Upper lobe of right lung (tissue), 1 donor: Measurements from ENCODE around the gene PKIB. TPM values are rescaled to one million over a fixed set of nuclear protein-coding genes. Genes with fewer than 3 reads are reported as not detected.

Source experiments
- ATAC-seq: fragments of 200-7000 bp; cut with Tn5 transposase; one replicate; pipeline ENCODE4 v1.9.1; 2020; ENCODE audit warnings: mild to moderate bottlenecking, moderate library complexity
- DNase-seq: peaks from one replicate; pipeline ENCODE4 v3.0.0-alpha.2; 2020
- H3K27ac ChIP-seq: fragments of 200-600 bp; one replicate; pipeline ENCODE4 v1.8.0; 2022
- H3K27me3 ChIP-seq: fragments of 200-600 bp; one replicate; pipeline ENCODE4 v1.8.0; 2022; ENCODE audit warnings: mild to moderate bottlenecking
- H3K36me3 ChIP-seq: fragments of 200-600 bp; one replicate; pipeline ENCODE4 v1.8.0; 2022
- H3K4me1 ChIP-seq: fragments of 200-600 bp; one replicate; pipeline ENCODE4 v1.8.0; 2022
- H3K4me3 ChIP-seq: fragments of 200-600 bp; one replicate; pipeline ENCODE4 v1.8.0; 2022; ENCODE audit warnings: mild to moderate bottlenecking
- H3K9me3 ChIP-seq: fragments of 200-600 bp; one replicate; pipeline ENCODE4 v1.8.0; 2022
- CTCF ChIP-seq: fragments of 200-600 bp; IDR thresholded peaks from one replicate; pipeline ENCODE4 v1.8.0; 2022; ENCODE audit warnings: antibody characterized with exemption
- intact Hi-C: fragments of 100-400 bp; cut with DNase I; formaldehyde crosslinking; loops from one replicate; pipeline ENCODE4 v1.11.0; 2022
- total RNA-seq: library from RNA; stranded (reverse); fragmentation: NEBNext Ultra II Directional; extraction: Animal tissue kit (Norgen Biotek cat#: 25700); gene quantifications from one replicate; pipeline ENCODE4 v1.2.1, GENCODE V29; 2021
- donor health status: DM: no; HTN: yes; CAD: no; lungs with severe emphysema.

PKIB gene
- total RNA-seq, 1 donor from 2014 or later, result 2.1 TPM

GRCh38 chr6:122568350-122568749, 41.9 kb upstream of the PKIB start:
- ATAC-seq, result no peak
- H3K4me3 ChIP-seq, result no peak overlapping the region
- no peaks in the 10 kb centered on the region for H3K36me3 ChIP-seq
- H3K27me3 ChIP-seq, result no peaks in the 10 kb centered on the region
- H3K27ac ChIP-seq, result no peak overlapping the region
- no peaks in the 10 kb centered on the region for H3K9me3 ChIP-seq
- TF ChIP-seq CTCF, result no peak
- intact Hi-C loops, result no loop called here
- no peak for DNase-seq
- no peaks in the 10 kb centered on the region for H3K4me1 ChIP-seq

- TF ChIP-seq CTCF, result no peak
- H3K4me3 ChIP-seq, result no peak overlapping the region
- H3K27me3 ChIP-seq, result no peaks in the 10 kb centered on the region
- H3K4me1 ChIP-seq, result no peaks in the 10 kb centered on the region
- no peak for ATAC-seq
- DNase-seq, result no peak
- no peaks in the 10 kb centered on the region for H3K9me3 ChIP-seq
- no peaks in the 10 kb centered on the region for H3K36me3 ChIP-seq
- H3K27ac ChIP-seq, result no peak overlapping the region
- intact Hi-C loops, result no loop called here
Observed at GRCh38 chr6:122568797-122569221, 41.4 kb upstream of the PKIB start.

- no peak overlapping the region for H3K27ac ChIP-seq
- H3K9me3 ChIP-seq, result no peaks in the 10 kb centered on the region
- no peak for TF ChIP-seq CTCF
- no peaks in the 10 kb centered on the region for H3K27me3 ChIP-seq
- DNase-seq (no peak), ATAC-seq (no peak)
- H3K4me3 ChIP-seq, result no peak overlapping the region
- H3K36me3 ChIP-seq, result no peaks in the 10 kb centered on the region
- intact Hi-C loops, result no loop called here
- no peaks in the 10 kb centered on the region for H3K4me1 ChIP-seq
Observed at GRCh38 chr6:122569230-122569771, 40.9 kb upstream of the PKIB start.

- H3K4me3 ChIP-seq, result no peak overlapping the region
- TF ChIP-seq CTCF, result no peak
- DNase-seq (no peak), ATAC-seq (no peak)
- H3K36me3 ChIP-seq, result no peaks in the 10 kb centered on the region
- H3K27me3 ChIP-seq, result no peaks in the 10 kb centered on the region
- H3K9me3 ChIP-seq, result no peaks in the 10 kb centered on the region
- no peak overlapping the region for H3K27ac ChIP-seq
- intact Hi-C loops, result no loop called here
- H3K4me1 ChIP-seq, result no peaks in the 10 kb centered on the region
Observed at GRCh38 chr6:122571888-122572287, 38.3 kb upstream of the PKIB start.

GRCh38 chr6:122576888-122577287, 33.3 kb upstream of the PKIB start:
- TF ChIP-seq CTCF, result no peak
- H3K27me3 ChIP-seq, result no peaks in the 10 kb centered on the region
- no peaks in the 10 kb centered on the region for H3K36me3 ChIP-seq
- H3K4me3 ChIP-seq, result no peak overlapping the region
- H3K4me1 ChIP-seq, result no peaks in the 10 kb centered on the region
- DNase-seq (no peak), ATAC-seq (no peak)
- H3K27ac ChIP-seq, result no peak overlapping the region
- intact Hi-C loops, result no loop called here
- H3K9me3 ChIP-seq, result no peaks in the 10 kb centered on the region

- ATAC-seq (no peak), DNase-seq (no peak)
- no peak for TF ChIP-seq CTCF
- H3K27me3 ChIP-seq, result no peaks in the 10 kb centered on the region
- H3K27ac ChIP-seq, result no peak overlapping the region
- no peaks in the 10 kb centered on the region for H3K4me1 ChIP-seq
- intact Hi-C loops, result no loop called here
- H3K4me3 ChIP-seq, result no peak overlapping the region
- no peaks in the 10 kb centered on the region for H3K9me3 ChIP-seq
- H3K36me3 ChIP-seq, result no peaks in the 10 kb centered on the region
Observed at GRCh38 chr6:122578961-122579360, 31.2 kb upstream of the PKIB start.
